Measurements from ENCODE around the gene C3orf52.
A peak's percentile ranks its signal among the peaks of the same experiment; 100 is the strongest.

Gene C3orf52

DNA sequence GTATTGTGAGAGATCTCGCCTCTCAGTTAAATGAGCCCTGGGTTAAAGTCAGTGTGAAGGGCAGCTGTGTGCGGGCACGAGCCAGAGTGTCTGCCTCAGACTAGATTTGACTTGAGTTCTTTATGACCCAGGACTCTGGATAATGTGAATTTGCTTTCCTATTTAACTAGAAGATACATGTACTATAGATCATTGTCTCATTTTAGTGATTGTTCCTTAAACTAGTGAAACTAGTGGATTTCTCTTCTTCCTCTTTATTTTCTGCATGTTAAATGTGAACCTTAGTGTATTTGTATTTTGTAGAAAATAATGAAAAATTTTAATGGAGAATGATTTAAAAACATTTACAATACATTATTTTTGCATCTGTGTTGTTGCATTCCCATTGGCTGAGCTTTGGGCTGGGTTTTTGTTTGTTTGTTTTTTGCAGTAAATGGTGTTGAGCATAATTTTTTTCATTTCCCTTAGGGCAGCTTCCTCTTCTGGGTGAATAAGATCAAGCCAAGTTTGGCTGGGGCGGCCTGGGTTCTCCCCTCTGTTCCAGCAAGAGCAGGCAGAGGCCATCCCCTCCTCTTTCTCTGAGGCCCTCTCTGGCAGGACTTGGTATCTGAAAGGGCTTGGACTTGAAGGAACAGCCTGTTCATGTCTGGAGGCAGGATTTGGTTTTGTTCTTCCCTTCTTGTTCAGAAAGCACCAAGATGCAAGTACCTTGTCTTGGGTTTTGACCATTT, 31.8 kb downstream of the C3orf52 start:
- DNase-seq (ENCODE audit: extremely low read depth in 1 of 2, low read depth in 1 of 2): no peak

DNA sequence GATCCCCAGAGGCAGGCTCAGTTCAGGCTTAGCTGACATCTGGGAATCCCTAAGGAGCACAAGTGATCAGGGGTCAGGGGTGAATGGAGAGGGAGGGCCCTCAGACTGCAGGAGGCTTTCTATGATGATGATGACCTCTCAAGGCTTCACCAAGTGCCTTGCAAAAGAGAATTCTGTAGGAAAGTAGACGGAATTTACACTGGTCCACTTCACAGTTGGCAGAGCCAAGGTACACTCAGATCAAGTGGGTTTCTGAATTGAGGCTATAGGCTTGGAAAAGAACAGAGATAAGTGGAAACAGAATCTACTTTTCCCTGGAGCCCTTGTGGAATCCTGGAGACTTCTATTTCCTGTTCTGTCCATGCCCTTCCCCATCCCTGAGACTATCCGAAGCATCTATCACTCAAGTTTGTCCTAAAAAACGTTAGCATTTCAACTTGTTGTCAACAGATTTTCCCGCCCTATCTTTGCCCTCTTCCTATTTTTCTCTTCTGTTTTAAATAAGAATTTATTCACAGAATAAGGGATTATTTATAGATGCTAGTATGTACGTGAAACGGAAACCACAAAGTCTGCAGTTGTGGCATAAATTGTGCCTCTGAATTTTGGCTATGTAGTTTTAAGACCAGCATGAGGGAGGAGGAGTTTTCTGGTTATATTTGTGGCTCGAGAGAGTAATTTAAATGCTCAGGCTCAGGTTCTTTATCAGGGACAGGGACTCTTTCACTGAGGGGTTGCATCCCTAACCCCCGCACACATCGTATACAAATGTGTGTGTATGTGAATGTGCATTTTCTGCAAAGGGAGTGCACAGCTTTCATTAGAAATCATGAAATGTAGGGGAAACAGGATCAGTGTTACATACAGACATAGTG, 34.0 kb downstream of the C3orf52 start:
- no peak for DNase-seq (ENCODE audit: extremely low read depth in 1 of 2, low read depth in 1 of 2)

DNA sequence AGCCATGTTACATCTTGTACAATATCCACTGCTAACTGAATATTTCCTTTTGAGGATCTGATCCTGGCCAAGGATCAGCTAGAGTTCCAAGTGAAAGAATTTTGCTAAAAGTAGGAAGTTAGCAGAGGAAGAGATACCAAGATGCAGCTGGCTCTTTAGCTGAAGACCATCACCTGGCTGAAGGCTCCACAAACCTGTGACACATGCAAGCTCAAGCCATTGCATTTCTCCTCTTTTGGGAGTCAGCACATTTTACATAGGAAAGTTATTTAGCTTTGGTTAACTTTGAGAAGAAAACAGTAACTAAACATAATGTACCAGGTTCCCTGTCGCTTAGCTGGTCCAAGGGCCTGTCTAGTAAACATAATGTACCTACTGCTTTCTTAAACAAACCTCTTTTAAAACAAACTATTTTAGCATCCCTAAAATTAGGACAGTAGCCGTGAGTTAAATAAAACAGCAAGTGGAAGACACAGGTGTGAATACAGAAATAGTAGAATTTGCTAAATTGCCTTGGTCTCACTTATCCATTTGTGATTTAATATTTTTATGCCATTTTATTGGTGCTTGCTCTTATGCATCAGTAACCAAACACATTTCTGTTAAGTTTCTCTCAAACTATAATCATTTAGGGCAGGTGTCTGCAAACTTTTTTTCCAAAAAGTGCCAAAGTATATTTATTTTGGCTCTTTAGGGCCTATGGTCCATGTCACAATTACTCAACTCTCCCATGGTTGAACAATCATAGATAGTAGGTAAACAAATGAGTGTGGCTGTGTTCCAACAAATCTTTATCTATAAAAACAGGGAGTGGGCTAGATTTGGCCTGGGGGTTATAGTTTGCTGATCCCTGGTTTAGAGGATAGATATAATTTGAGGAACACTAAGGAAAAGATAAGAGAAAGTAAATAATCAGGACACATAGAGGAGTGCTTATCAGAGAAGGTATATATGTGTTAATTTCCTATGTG, 35.7 kb downstream of the C3orf52 start:
- no peak for DNase-seq (ENCODE audit: extremely low read depth in 1 of 2, low read depth in 1 of 2)

DNA sequence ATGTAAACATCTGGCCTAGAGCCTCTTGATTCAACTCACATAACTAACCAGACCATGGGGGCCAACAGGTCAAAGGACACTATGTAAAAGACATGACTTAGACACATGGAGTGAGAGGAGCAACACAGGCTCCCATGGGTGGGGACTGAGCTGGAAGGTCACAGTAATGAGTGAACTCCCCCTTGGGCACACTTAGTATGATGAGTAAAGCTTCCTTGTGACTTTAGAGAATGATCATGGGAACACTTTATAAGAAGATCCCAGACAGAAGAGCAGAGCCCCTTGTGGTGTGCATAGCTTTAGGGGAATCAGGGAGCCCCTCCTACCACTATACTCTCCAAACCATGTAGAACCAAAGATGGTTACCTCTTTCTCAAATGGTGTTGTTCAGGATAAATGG, 36.7 kb downstream of the C3orf52 start:
- no peak for DNase-seq (ENCODE audit: extremely low read depth in 1 of 2, low read depth in 1 of 2)

DNA sequence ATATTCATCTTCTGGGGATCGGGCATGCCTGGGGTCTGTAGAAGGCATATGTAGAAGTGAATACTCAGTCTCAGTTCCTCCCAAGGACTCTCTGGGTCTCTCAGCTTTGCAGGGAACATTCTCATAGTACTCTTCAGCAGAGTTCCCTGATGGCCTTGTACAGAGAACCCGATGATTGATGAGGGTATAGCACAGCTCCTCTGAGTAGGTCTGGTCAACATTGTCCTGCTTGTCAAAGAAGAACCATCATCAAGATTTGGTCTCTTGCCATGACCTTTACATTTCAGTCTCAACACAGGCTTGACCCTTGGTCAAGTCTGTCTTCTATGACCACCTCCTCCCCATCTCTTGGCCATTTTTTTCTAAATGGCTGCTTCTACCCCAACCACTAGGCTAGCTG, 37.4 kb downstream of the C3orf52 start:
- no peak for DNase-seq (ENCODE audit: extremely low read depth in 1 of 2, low read depth in 1 of 2)

DNA sequence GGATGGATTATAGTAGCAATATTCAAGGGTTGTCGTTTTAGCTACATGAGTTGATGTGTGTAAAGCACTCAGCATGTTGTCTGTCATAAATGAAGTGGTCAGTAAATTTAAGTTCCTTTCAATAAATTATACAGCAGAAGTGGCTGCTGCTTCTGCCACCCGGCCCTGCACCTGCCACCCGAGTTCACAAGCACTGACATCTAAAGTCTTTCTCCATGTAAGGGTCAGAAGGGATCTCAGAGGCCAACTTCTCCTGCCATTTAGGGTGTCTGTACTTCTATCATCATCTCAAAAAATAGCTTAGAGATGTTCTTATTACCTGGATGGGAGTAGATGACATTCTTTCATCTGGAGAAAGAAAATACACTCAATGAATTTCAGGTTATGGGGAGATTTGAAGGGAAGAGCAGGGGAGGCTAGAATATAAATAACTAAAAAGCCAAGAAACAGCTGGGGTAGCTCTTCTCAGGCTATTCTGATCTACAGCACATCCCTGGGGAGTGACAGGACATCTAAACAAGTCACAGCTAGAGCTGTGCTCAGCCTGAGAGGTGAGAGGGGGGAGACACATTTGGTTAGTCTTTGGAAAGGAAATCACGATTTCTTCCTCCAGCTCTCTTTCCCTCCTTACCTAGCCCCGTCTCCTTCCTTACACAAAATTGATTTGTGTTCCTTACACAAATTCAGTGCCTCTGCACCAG, 38.9 kb downstream of the C3orf52 start:
- DNase-seq (ENCODE audit: extremely low read depth in 1 of 2, low read depth in 1 of 2): no peak

DNA sequence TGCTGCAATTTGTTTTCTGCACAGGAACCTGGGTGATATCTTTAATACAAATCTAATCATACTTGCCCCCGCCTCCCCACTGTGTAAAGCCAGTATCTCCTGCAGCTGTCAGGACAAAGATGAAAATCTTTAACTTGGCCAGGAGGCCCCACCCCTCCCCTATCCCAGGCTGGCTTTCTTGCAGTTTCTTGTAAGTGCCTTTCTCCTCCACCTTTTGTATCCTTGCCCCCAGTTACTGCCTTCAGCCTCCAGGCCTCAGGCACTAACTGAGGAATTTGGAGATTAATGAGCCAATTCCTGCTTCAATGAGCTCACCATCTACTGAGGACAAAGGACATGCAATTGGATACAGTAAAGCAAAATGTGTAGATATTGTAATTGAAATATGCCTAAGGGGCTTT, 40.3 kb downstream of the C3orf52 start:
- no peak for DNase-seq (ENCODE audit: extremely low read depth in 1 of 2, low read depth in 1 of 2)

DNA sequence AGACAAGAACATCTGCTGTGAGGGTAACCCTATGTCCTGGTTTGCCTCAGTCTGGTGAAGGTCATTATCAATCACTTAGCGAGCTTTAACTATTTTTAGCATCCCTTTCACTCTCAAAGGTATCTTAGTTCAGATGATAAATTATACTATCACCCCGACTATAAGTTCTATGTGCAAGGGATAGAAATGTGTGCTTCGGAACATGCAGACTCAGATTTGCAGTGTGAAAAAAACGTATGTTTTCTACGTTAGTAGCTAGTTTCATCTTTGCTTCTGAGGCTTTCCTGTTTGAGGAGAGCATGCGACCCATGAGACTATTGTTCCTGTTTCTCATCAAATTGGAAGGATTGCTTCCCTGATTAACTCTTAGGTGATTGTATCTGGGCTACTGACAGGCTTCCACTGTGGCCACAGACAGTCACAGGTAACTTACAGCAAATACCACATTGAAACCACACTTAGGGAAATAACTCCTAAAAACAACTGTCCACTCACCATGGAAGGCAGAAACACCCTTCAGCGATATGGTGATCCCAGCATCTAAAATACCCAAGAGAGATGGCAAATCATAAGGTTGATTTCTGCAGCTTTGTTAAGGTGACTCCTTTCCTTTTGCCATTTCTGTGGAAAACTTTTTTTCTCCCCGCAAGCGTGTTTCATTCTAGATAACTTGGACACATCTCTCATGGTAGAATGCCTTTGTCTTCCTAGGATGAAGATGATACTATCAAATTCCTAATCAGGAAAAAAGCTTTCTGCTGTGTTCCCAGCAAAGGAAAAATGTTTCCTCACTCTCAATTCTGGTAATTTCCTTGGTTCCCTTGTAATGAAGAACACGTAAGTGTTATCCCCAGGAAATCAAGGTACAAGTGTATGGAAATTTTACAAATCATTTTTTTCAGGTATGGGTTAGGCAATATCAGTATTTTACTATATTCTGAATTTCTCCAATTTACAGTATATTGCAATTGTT, 41.6 kb downstream of the C3orf52 start:
- DNase-seq (ENCODE audit: extremely low read depth in 1 of 2, low read depth in 1 of 2): no peak

DNA sequence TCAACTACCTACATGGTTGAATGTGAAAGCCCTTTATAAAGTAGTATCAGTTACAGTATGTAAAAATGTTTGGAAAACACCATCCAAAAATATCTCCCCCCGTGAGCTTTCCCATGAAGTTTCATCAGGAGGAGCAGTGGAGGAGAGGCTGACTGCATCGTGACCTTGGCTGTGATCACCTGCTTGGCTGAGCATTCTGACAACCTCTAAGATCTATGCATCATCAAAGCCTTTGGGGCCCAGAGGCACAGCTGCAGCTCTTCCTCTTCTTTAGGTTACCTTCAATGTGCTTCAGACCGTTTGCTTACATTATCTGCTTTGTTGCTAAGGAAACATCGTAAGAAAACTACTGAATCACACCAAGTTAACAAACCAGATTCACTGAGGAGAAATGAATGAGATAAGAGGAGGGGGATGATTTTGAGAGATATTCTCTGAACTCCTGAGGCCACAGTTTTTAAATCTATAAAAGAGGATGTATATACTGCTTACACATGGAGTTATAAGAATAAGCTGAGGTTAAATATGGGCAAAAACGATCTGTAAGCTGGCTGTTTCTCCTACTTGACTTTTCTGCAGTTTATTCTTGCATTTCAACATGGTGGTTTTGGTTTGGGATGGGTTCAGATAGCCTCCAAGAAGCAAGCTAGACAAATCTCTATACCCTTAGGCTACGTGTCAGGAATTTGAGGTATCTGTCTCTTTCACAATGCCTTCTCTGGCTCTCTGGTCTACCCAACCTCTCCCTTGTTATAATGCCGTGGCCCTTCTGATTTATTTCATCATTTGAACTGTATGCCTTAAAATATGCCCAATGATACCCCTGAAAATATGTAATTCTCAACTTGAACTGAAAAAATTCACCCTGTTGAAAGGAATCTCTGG, 42.9 kb downstream of the C3orf52 start:
- peak in 1 of 2 donors; percentile 35 for DNase-seq (ENCODE audit: extremely low read depth in 1 of 2, low read depth in 1 of 2)

DNA sequence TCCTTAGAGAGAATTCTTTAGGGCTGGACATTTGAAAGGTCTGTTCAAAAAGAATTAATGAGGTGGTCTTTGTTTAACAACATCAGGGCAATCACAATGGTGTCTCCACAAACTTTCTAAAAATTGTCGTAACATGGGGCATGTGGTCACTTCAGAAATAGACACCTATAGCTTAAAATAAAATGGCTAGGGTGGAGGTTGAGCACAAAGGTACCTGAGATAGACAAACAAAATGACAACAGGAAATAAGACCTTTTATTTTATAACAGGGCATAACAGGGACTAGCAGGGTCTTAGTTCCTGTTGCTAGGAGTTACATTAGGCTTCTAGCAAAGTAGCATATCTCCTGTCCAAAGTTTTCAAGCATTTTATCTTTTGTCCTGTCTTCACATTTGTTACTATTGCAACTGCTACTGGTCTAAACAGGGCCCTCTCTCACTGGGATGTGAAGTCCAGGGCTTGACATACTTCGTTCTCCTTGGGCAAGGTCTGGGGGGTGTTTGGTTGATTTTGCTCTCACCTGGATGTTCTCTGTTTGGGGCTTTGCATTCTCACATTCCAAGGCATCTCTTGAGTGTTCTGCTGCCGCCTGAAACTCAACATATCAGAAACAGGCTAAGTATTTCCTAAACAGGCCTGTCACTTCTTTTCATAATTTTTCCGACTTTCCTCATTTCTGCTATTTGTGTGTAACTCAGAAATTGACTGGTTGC, 43.9 kb downstream of the C3orf52 start:
- no peak for DNase-seq (ENCODE audit: extremely low read depth in 1 of 2, low read depth in 1 of 2)

DNA sequence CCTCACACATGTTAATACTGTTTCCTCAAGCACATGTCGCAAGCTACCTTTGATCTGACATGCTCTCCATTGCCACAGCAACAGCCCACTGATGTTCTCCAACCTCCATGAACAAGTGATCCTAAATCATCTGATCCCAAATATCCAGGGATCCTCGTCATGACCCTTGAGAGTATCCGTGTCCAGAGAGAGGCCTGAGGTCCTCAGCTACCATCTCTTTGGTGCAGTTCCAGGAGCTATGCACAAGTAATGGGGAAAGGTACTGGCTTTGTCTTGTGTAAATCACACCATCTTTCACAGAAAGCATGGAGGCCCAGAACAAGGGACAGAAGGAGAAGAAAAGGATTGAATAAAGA, 44.4 kb downstream of the C3orf52 start:
- no peak for DNase-seq (ENCODE audit: extremely low read depth in 1 of 2, low read depth in 1 of 2)

DNA sequence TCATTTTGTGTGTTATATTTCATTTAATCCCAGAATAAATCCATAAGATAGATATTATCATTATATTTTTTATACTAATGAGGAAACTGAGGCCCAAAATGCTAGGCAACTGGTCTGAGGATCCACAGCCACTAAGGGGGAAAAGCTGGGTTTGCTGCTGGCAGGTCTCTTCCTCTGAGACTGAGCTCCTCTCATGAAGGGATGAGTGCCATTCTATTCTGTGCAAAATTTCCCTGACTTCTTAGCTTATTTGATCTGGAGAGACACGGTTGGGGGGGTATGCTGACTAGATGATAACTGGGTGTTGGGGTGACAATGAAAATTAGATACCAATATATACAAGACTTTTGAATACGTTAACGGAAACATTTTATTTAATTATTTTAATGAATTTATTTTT, 44.9 kb downstream of the C3orf52 start:
- no peak for DNase-seq (ENCODE audit: extremely low read depth in 1 of 2, low read depth in 1 of 2)

DNA sequence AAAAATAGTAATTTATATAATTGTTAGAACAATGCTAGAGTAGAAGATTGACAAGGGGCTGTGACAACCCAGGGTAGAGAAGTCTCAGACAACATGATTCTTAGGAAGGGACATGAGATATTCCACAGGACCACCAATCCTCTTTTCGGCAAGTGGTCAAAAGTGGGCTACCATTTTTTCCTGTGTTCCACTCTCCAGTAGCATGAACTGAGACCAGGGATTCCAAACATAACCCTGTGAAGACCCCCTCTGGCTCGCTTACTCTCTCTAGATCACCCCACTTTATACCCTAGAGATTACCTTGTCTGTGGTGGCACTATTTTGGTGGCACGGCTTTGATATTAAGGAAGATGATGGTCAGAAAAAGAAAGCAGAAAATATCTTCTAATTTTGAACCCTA, 45.9 kb downstream of the C3orf52 start:
- no peak for DNase-seq (ENCODE audit: extremely low read depth in 1 of 2, low read depth in 1 of 2)

DNA sequence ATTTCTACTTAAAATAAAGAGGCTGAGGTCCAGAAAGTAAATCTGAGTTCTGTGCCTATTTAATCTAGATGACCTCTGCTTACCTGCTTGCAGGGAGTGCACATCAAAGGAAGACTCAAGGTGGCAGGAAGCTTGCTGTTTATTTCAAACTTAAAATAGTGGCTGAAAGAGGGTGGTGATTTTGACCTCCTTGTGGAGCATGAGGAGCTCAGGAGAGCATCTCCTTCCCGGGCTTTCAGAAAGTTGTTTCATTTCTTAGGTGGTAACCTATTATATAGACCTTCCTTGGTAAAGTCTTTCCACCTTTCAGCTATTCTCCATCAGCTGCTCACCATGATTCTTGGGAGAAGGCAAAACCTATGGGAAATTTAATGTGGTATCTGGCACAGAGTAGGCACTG, 46.4 kb downstream of the C3orf52 start:
- DNase-seq (ENCODE audit: extremely low read depth in 1 of 2, low read depth in 1 of 2): no peak

DNA sequence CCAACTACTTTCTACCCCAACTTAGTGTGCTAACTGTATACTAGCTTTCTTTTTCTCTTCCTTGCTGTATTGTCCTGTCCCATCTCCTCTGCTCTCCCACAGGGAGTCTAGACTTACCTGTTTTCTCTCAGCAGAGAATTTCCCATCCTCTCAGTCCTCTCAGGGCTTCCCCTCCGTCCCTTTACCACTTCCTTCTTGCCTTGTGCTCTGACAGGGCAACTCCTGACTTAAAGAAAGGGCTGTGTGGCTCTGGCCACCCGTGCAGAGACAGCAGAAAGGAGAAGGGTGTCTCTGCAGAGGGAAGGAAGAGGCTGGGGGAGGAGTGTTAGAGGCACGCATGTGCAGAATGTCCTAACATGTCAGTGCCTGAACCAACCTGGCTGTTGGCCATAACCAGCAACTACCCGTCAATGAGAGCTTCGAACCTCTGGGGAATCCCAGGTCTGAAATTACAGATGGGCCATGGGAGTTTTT, 46.8 kb downstream of the C3orf52 start, which contains the start of gene GCSAM:
Gene GCSAM (minus strand): TSS at position 274 of the 474 bp plus-strand sequence. CDS start 128 bp downstream, at position 146.
- DNase-seq (ENCODE audit: extremely low read depth in 1 of 2, low read depth in 1 of 2): peak in 1 of 2 donors; percentile 45

DNA sequence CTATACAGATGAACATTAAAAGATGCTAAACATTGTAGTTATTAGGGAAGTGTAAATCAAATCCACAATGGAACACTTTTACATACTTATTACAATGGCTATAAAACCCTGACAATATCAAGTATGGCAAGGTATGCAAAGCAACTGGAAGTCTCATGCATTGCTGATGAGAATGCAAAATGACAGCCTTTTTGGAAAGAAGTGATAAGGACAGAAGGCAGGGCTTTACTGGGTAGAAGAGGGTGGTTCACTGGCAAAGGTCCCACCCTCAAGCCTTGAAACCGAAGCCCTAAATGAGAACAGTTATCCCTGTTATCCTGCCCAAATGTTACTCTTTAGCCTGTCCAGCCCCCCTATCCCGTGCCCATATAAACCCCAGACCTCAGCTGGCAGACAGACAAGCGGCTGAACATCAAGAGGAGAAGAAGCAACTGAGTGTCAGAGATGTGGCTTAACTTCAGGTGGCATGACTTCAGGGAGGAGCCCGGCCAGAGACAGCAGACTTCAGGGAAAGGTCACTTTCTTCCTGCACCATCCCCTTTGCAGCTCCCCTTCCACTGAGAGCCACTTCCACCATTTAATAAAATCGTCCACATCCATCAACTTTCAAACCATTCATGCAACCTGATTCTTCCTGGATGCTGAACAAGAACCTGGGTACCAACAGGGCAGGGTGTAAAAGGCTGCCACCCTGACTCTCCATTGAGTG, 47.6 kb downstream of the C3orf52 start:
- DNase-seq (ENCODE audit: extremely low read depth in 1 of 2, low read depth in 1 of 2): no peak
